GM12875 (cell line): ENCODE data around the gene FKBP1B.
A peak's percentile ranks its signal among the peaks of the same experiment; 100 is the strongest.
"Not testable (repeated sequence)": the region's sequence is repeated elsewhere in the genome, so short reads cannot be mapped to it uniquely, and the experiment has no call there.

Experiments
- H3K4me3 ChIP-seq: one replicate; pipeline ENCODE4 v1.5.1; 2011; ENCODE audit warnings: low read depth, low read length, control low read depth
- CTCF ChIP-seq: IDR thresholded peaks from 2 replicates; pipeline ENCODE4 v1.5.1; 2011; ENCODE audit warnings: low read depth, mild to moderate bottlenecking, control low read depth, inconsistent platforms, low read length, moderate library complexity, borderline replicate concordance; ENCODE audit not compliant: insufficient read depth

Gene FKBP1B

GRCh38 chr2:24083567-24084385 lies 34.2 kb downstream of the FKBP1B start:
- peak overlapping the region; percentile 73 for H3K4me3 ChIP-seq
- 0 out of 2 replicates have a peak, but pooled peaks have one; percentile 4 for TF ChIP-seq CTCF

- TF ChIP-seq CTCF: peak; percentile 98
- H3K4me3 ChIP-seq: peak within 1 kb of the TSS; percentile 73
These were observed 35.1 kb downstream of the FKBP1B start, which contains the start of gene TP53I3 for GRCh38 chr2:24084386-24085199. TSS of gene TP53I3 (minus strand) at chr2:24084834. CDS start at chr2:24084326, 508 bp downstream.

- H3K4me3 ChIP-seq: peak overlapping the region; percentile 73
- no peak for TF ChIP-seq CTCF
These were observed 35.6 kb downstream of the FKBP1B start for GRCh38 chr2:24085200-24085489.

GRCh38 chr2:24086241-24086640 lies 36.7 kb downstream of the FKBP1B start:
- TF ChIP-seq CTCF: no peak
- H3K4me3 ChIP-seq: no peak overlapping the region

- no peak overlapping the region for H3K4me3 ChIP-seq
- no peak for TF ChIP-seq CTCF
These were observed 37.5 kb downstream of the FKBP1B start for GRCh38 chr2:24087032-24087431.

- no peak for TF ChIP-seq CTCF
- no peak overlapping the region for H3K4me3 ChIP-seq
These were observed 39.3 kb downstream of the FKBP1B start for GRCh38 chr2:24088821-24089359.

GRCh38 chr2:24093270-24093669 lies 43.7 kb downstream of the FKBP1B start:
- H3K4me3 ChIP-seq: not testable (repeated sequence)

GRCh38 chr2:24095171-24095677 lies 45.7 kb downstream of the FKBP1B start:
- H3K4me3 ChIP-seq: not testable (repeated sequence)

- not testable (repeated sequence) for H3K4me3 ChIP-seq
These were observed 51.2 kb downstream of the FKBP1B start for GRCh38 chr2:24100732-24101131.
